BE2C (cell line): Measurements from ENCODE around the gene ZDHHC24.

ENCODE experiments used
- DNase-seq: peaks from one replicate; pipeline ENCODE4 v3.0.0-alpha.2; 2020
- H3K27me3 ChIP-seq: fragments of 250-450 bp; sonication (Bioruptor Pico); 2 replicates; pipeline ENCODE4 v1.5.1; 2020; ENCODE audit warnings: mild to moderate bottlenecking
- H3K36me3 ChIP-seq: fragments of 250-450 bp; sonication (Bioruptor Pico); 2 replicates; pipeline ENCODE4 v1.5.1; 2020; ENCODE audit warnings: mild to moderate bottlenecking
- H3K4me1 ChIP-seq: fragments of 250-450 bp; sonication (Bioruptor Pico); 2 replicates; pipeline ENCODE4 v1.5.1; 2020
- H3K4me3 ChIP-seq: 2 replicates; pipeline ENCODE4 v1.5.1; 2011; ENCODE audit warnings: low read depth, low read length
- H3K9me3 ChIP-seq: fragments of 250-450 bp; sonication (Bioruptor Pico); 2 replicates; pipeline ENCODE4 v1.5.1; 2020
- TF ChIP-seq, protein P1 (sequence below): IDR thresholded peaks from 2 replicates; pipeline ENCODE4 v1.5.1; 2012; ENCODE audit warnings: mild to moderate bottlenecking, low read depth, low read length

The ZDHHC24 gene

DNA sequence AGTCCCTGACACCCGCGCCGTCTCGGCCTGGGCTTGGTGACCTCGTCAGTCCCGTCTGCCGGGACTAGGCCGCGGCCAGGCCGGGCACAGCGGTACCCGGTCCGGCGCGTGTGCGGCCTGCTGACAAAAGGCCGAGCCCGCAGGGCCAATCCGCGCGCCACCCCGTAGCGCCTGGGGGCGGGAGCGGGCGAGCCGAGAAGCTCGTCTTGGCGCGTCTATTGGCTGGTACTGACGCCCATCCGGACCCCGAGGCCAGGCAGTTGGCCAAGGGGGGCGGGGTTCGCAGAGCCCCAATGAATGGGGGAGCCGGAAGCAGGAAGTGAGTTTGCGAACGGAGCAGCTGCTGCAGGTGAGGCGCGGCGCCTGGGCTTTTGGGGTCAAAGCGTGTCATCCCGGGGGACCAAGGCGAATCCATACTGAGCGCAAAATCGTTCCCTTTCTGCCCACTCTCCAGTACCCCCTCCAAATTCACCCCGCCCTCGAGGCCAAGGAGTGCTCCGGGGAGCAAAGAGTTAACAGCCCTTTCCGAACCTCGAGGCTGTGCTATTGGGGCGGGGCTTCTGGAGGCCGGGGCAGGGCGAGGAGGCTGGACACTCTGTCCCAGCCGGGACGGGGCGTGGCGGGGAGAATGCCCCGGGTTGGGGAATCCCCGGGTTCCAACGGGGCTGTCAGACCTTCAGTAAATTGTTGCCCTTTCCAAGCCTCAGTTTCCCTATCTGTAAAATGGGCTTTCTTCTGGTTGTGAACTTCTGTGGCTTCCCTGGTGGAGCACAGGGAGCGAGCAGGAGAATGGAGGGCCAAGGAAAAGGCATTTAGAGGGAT, 65.5 kb downstream of the ZDHHC24 start, which contains the start of gene DPP3:
Gene DPP3 (plus strand): TSS at position 318 of the 822 bp plus-strand sequence. CDS start 1,767 bp downstream, outside the sequence.
- Histone ChIP-seq H3K27me3 (no peaks in the 10 kb centered on the region), H3K9me3 (no peaks in the 10 kb centered on the region), H3K36me3 (no peaks in the 10 kb centered on the region), H3K4me3 (peak within 1 kb of the TSS; percentile 75), H3K4me1 (no peaks in the 10 kb centered on the region)
- TF ChIP-seq, protein P1, sequence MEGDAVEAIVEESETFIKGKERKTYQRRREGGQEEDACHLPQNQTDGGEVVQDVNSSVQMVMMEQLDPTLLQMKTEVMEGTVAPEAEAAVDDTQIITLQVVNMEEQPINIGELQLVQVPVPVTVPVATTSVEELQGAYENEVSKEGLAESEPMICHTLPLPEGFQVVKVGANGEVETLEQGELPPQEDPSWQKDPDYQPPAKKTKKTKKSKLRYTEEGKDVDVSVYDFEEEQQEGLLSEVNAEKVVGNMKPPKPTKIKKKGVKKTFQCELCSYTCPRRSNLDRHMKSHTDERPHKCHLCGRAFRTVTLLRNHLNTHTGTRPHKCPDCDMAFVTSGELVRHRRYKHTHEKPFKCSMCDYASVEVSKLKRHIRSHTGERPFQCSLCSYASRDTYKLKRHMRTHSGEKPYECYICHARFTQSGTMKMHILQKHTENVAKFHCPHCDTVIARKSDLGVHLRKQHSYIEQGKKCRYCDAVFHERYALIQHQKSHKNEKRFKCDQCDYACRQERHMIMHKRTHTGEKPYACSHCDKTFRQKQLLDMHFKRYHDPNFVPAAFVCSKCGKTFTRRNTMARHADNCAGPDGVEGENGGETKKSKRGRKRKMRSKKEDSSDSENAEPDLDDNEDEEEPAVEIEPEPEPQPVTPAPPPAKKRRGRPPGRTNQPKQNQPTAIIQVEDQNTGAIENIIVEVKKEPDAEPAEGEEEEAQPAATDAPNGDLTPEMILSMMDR, result no peak
- peak; percentile 97 for DNase-seq

DNA sequence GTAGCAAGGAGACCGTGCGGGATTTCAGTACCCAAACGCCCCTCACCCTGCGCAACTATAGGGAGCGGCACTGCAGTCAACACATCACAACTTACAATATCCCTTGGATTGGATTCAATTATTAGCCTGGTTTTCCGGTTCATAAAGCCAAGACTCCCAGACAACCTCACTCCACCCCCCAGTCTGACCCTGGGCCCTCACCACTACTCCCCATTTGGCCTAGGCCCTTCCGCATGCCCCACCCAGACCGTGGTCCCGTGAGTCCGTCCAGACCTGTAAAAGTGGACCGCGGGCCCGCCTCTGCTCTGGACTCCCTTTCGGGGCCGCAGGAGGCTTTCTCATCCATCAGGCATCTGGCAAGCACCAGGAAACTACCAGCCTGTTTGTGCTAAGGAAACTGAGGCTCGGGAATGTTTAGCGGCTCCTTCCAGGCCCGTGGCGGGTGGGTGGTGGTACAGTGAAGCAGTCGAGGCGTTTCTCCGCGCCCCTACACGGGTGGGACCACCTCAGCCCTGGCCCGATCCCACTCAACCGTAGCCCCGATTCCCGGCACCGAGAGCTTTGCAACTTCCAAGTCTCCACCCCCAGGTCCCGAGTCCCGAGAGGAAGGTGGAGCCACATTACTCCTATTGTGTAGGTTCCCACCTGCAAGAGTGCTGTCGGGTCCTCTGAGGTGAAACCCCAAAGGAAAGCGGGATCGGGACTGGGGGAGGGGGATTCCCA, 66.3 kb downstream of the ZDHHC24 start:
- TF ChIP-seq, protein P1, result no peak
- no peak for DNase-seq
- peak overlapping the region; percentile 75 for H3K4me3 ChIP-seq
- no peaks in the 10 kb centered on the region for H3K36me3 ChIP-seq
- no peaks in the 10 kb centered on the region for H3K4me1 ChIP-seq
- no peaks in the 10 kb centered on the region for H3K9me3 ChIP-seq
- no peaks in the 10 kb centered on the region for H3K27me3 ChIP-seq

DNA sequence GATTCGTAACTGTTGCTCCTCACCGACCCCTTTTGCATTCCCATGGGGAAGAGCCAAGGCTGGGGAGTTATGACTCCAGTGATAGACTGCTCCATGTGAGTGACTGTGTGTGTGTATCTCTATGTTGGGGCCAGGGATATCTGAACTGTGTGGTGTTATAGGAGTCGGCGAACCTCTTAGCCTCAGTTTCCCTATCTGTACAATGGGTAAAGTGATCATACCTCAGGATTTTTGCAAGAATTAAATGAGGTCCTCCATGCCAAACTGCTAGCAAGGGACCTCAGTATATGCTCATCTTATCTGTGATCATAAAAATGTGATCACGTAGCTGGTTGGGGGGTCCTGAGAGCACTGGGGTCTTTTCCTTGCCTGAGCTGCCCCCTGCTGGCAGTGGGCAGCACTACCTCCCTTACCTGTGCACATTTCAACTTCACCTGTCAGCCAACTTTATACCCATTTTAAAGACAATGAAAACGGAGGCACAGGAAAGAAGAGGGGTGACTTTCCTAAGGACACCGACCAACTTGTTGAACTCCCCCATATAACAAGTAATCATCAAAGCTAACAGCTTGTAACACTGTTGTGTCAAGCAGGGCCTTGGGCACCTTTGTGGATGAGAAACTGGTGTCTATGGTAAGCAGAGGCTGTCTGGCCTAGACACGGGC, 67.0 kb downstream of the ZDHHC24 start:
- no peak for DNase-seq
- TF ChIP-seq, protein P1, result peak; percentile 79
- Histone ChIP-seq H3K36me3 (no peaks in the 10 kb centered on the region), H3K4me1 (no peaks in the 10 kb centered on the region), H3K4me3 (peak overlapping the region; percentile 75), H3K9me3 (no peaks in the 10 kb centered on the region), H3K27me3 (no peaks in the 10 kb centered on the region)

DNA sequence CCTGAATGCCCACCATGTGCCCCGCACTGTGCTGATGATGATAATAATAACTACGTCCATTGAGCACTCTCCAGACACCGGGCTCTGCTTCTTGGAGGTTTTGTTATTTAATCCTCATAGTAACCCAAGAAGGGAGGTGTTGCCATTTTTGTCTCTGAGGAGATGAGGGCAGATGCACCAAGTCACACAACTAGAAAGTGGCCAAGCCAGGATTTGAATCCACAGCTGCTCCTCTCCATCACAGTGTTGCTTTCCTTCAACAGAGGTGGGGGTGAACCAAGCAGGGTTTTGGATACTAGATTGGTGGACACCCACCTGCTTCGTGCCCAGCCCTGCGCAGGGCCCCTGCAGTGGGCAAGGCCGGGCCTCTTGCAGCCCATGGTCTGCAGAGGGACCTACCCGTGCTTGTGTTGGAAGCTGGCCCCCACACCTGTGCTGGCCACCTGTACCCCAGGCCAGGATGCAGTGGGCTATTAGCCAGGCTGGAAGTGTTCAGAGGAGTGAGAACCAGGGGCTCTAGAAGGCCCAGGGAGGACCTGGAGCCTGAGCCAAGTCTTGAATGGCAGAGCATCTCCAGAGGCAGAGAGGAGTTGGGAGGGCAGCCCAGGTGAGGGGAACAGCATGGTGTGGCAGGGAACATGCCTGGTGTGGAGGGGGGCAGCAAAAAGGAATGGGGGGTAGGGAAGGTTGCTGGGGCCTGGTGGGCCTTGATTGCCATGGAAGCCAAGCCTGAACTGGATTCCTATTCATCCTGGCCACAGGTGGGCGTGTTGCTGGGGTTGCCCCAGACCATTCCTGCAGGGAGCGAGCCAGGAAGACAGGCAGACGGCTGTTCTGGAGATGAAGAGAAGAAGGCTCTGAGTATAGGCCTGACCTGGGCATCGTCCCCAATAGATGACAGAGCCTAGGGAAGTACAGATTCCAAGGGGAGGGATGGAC, 68.3 kb downstream of the ZDHHC24 start:
- no peaks in the 10 kb centered on the region for H3K27me3 ChIP-seq
- H3K4me1 ChIP-seq, result no peaks in the 10 kb centered on the region
- DNase-seq, result no peak
- H3K4me3 ChIP-seq, result no peak overlapping the region
- TF ChIP-seq, protein P1, result no peak
- H3K9me3 ChIP-seq, result no peaks in the 10 kb centered on the region
- no peaks in the 10 kb centered on the region; the same call in 1 of the 2 replicates for H3K36me3 ChIP-seq

DNA sequence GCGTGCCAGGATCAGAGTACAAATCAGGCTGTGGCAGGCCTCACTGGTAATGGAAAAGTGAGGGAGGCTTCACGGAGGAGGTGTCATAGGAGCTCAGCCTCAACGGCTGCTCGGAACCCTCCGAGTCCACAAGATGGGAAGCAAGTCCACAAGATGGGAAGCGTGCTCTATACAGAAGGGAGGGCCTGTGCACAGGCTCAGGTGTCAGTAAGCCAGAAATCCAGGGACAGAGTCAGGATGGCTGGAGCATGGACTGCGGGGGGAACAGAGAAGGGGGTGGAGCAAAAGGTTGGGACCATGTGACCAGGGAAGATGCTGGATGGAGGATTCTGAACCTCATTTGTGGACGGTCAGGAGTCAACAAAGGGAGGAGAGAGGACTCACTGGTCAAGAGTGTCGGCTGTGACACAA, 69.0 kb downstream of the ZDHHC24 start:
- Histone ChIP-seq H3K4me1 (no peaks in the 10 kb centered on the region), H3K9me3 (no peaks in the 10 kb centered on the region), H3K27me3 (no peaks in the 10 kb centered on the region), H3K36me3 (no peaks in the 10 kb centered on the region; the same call in 1 of the 2 replicates), H3K4me3 (no peak overlapping the region)
- no peak for DNase-seq
- TF ChIP-seq, protein P1, result no peak
